KOPT-K1 (cell line): ENCODE measurements around the gene CST9L.
"Not testable (repeated sequence)": the region's sequence is repeated elsewhere in the genome, so short reads cannot be mapped to it uniquely, and the experiment has no call there.

Experiments used
- H3K27ac ChIP-seq: fragments of 200-600 bp; sonication (generic); 2 replicates; pipeline ENCODE4 v1.5.1; 2016; ENCODE audit warnings: antibody characterized with exemption, mild to moderate bottlenecking, low read depth, low read length; ENCODE audit not compliant: poor library complexity, severe bottlenecking
- H3K36me3 ChIP-seq: fragments of 200-600 bp; sonication (generic); 2 replicates; pipeline ENCODE4 v1.5.1; 2017; ENCODE audit warnings: antibody characterized with exemption, mild to moderate bottlenecking, low read length, moderate library complexity; ENCODE audit not compliant: insufficient read depth
- H3K9me3 ChIP-seq: fragments of 200-600 bp; sonication (generic); 2 replicates; pipeline ENCODE4 v1.5.1; 2017; ENCODE audit warnings: antibody characterized with exemption, low read length, mild to moderate bottlenecking; ENCODE audit not compliant: insufficient read depth, poor library complexity, severe bottlenecking

The CST9L gene

GRCh38 chr20:23598481-23598880 lies 30.2 kb upstream of the CST9L start:
- Histone ChIP-seq H3K27ac (no peak overlapping the region), H3K9me3 (no peaks in the 10 kb centered on the region), H3K36me3 (no peaks in the 10 kb centered on the region)

- no peaks in the 10 kb centered on the region for H3K36me3 ChIP-seq
- H3K9me3 ChIP-seq = no peaks in the 10 kb centered on the region
- H3K27ac ChIP-seq = no peak overlapping the region
Observed at GRCh38 chr20:23596579-23597250, 28.4 kb upstream of the CST9L start.

GRCh38 chr20:23595941-23596340 lies 27.7 kb upstream of the CST9L start:
- H3K27ac ChIP-seq = no peak overlapping the region
- H3K36me3 ChIP-seq = no peaks in the 10 kb centered on the region
- no peaks in the 10 kb centered on the region for H3K9me3 ChIP-seq

DNA sequence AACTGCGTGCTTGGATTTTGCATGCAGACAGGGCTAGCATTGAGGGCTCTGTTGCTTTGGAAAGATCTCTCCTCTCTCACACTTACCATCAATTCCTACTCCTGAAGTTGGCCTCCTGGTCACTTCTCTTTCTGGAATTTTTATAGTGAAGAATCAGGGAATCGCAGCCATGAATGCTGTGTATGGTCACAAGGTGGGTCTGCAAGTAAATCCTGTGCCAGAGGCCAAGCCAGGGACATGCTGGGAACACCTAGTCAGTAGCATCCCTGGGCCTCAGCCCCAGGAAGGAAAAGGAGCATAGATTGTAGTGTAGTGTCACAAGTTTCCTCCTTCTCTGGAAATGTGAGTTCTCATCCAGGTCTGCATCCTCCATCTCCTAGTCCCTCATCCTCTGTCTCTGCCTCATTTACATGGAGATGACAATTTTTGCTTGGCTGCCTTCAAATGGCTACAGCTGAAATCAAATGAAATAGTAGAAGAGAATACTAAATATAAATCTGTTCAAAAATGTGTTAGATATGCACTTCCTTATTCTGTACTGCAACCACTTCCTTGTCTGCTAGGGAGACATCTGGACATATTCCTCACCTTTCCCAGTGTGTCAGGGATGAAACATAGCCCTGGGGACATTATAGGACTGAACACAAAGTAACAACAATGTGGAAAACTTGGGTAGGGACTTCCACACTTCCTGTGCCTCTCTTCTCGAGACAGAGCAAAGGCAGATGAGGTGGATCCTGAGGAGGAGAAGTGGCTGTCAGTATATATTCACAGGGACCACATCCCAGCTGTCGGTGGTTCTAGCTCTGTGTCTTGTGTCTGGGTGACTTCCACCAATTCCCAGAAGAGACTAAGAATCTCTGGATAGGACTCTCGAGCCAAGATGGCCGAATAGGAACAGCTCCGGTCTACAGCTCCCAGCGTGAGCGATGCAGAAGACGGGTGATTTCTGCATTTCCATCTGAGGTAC lies 20.4 kb upstream of the CST9L start:
- no peak overlapping the region for H3K27ac ChIP-seq
- no peaks in the 10 kb centered on the region for H3K36me3 ChIP-seq
- H3K9me3 ChIP-seq = no peaks in the 10 kb centered on the region

- Histone ChIP-seq H3K27ac (no peak overlapping the region), H3K9me3 (no peaks in the 10 kb centered on the region), H3K36me3 (no peaks in the 10 kb centered on the region)
Observed at GRCh38 chr20:23587631-23588030, 19.3 kb upstream of the CST9L start.

DNA sequence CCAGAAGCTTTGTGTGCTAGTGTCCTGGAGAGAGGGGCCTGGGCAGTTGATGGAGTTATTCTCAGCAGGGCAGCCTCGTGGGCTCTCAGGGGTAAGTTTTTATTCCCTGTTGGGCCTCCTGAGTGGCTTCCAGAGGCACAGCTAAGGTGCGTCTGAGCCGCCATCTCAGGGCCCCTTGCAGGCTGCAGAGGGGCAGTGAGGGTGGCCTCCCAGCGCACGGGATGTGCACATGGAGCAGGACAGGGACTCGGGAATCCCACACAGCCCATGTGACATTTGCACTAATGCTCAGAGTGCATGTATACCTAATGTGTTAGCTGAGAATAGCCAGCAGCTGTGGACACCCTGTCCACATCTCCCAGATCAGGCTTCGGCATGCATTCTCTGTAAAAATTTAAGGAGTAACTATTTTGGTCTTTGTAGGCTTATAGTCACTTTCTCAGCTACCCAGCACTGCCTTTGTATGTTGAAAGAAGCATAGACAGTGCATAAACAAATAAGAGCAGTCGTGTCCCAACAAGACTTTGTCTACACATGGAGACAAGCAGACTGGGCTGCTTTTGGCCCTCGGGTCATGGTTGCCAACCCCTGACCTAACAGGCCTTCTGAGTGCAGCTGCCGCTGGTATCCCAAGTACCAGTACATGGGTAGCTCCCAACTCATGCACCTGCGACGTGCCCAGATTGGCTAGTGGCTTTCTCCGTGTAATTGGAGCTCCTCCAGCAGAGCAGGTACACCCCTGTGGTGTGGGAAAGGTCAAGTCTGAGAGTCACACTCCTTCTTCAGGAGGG lies 18.6 kb upstream of the CST9L start:
- no peaks in the 10 kb centered on the region for H3K9me3 ChIP-seq
- H3K36me3 ChIP-seq = no peaks in the 10 kb centered on the region
- no peak overlapping the region for H3K27ac ChIP-seq

DNA sequence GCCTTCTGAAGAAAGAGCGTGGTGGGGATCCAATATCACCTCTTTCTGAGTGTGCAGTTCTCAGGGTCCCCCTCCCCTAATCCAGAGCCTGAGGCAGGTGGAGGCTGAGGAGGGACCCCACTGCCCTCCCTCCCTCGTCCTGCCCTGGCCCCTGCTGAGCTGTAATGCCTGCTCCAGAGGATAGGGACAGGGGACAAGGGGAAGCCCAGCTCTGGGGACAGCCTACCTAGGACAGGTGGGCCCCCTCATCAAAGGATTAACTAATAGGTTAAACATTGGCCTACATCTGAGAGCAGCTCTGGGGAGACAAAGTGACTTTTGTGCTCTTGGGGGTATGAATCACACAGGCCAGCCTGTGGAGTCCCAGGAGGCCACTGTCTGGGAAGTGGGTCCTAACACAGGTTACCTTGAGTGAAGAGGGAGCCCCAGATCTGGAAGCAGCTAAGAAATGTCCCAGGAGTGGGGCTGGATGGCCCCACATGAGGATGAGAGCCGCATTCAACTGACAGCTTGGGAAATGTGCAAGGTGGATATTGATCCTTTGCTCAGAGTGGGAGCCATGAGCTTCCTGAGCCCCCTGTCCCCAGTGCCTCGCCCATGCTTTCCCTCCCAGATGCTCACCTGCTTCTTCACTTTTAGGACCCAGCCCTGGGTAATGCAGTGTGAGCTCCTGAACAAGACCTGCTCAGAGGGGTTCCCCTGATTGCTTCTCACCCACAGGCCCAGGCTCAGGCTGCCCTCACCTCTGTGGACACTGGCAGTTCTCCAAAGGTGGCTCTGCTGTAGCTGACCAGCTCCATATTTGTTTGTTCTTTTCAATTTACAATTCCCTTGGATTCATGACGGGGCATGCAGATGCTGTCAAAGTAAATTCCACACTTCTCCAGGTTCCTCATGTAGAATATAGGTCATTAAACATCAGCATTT lies 17.8 kb upstream of the CST9L start:
- H3K9me3 ChIP-seq = no peaks in the 10 kb centered on the region
- no peak overlapping the region for H3K27ac ChIP-seq
- no peaks in the 10 kb centered on the region for H3K36me3 ChIP-seq

- Histone ChIP-seq H3K9me3 (no peaks in the 10 kb centered on the region), H3K27ac (no peak overlapping the region), H3K36me3 (no peaks in the 10 kb centered on the region)
Observed at GRCh38 chr20:23585449-23585807, 17.1 kb upstream of the CST9L start.

GRCh38 chr20:23584434-23585199 lies 16.3 kb upstream of the CST9L start:
- no peak overlapping the region for H3K27ac ChIP-seq
- H3K36me3 ChIP-seq = no peaks in the 10 kb centered on the region
- no peaks in the 10 kb centered on the region for H3K9me3 ChIP-seq

GRCh38 chr20:23583526-23583925 lies 15.2 kb upstream of the CST9L start:
- H3K27ac ChIP-seq = no peak overlapping the region
- H3K9me3 ChIP-seq = no peaks in the 10 kb centered on the region
- H3K36me3 ChIP-seq = no peaks in the 10 kb centered on the region

- Histone ChIP-seq H3K36me3 (no peaks in the 10 kb centered on the region), H3K27ac (no peak overlapping the region), H3K9me3 (no peaks in the 10 kb centered on the region)
Observed at GRCh38 chr20:23582293-23582692, 14.0 kb upstream of the CST9L start.

- H3K9me3 ChIP-seq, H3K36me3 ChIP-seq, H3K27ac ChIP-seq: not testable (repeated sequence)
Observed at GRCh38 chr20:23581833-23582232, 13.5 kb upstream of the CST9L start.

GRCh38 chr20:23574977-23575376 lies 6.7 kb upstream of the CST9L start:
- Histone ChIP-seq H3K9me3 (no peaks in the 10 kb centered on the region), H3K27ac (no peak overlapping the region)

More at GRCh38 chr20:23574977-23575376, 6.7 kb upstream of the CST9L start:
- no peaks in the 10 kb centered on the region for H3K36me3 ChIP-seq
